ENCODE data around the gene C5.

Gene C5

GRCh38 chr9:120926397-120926928 lies 123.6 kb downstream of the C5 start, which contains the start of gene TRAF1:
TSS of gene TRAF1 (minus strand) at chr9:120926796. CDS start at chr9:120926075, 721 bp downstream.
- no peak for DNase-seq (ENCODE audit: low read depth in 1 of 2, low spot score in 1 of 2)

- DNase-seq (ENCODE audit: low read depth in 1 of 2, low spot score in 1 of 2): peak; percentile 68 to 86
Observed at GRCh38 chr9:120925535-120926396, 124.3 kb downstream of the C5 start.

- DNase-seq (ENCODE audit: low read depth in 1 of 2, low spot score in 1 of 2): no peak
Observed at GRCh38 chr9:120924698-120925534, 125.2 kb downstream of the C5 start.

GRCh38 chr9:120923620-120924328 lies 126.3 kb downstream of the C5 start:
- no peak for DNase-seq (ENCODE audit: low read depth in 1 of 2, low spot score in 1 of 2)

- DNase-seq (ENCODE audit: low read depth in 1 of 2, low spot score in 1 of 2): no peak
Observed at GRCh38 chr9:120922404-120923195, 127.5 kb downstream of the C5 start.

GRCh38 chr9:120921661-120922181 lies 128.4 kb downstream of the C5 start:
- DNase-seq (ENCODE audit: low read depth in 1 of 2, low spot score in 1 of 2): no peak

- DNase-seq (ENCODE audit: low read depth in 1 of 2, low spot score in 1 of 2): no peak
Observed at GRCh38 chr9:120920806-120921178, 129.3 kb downstream of the C5 start.

GRCh38 chr9:120919843-120920805 lies 130.0 kb downstream of the C5 start:
- no peak for DNase-seq (ENCODE audit: low read depth in 1 of 2, low spot score in 1 of 2)

GRCh38 chr9:120918931-120919842 lies 130.9 kb downstream of the C5 start:
- no peak for DNase-seq (ENCODE audit: low read depth in 1 of 2, low spot score in 1 of 2)

- no peak for DNase-seq (ENCODE audit: low read depth in 1 of 2, low spot score in 1 of 2)
Observed at GRCh38 chr9:120917929-120918762, 131.9 kb downstream of the C5 start.

- no peak for DNase-seq (ENCODE audit: low read depth in 1 of 2, low spot score in 1 of 2)
Observed at GRCh38 chr9:120916991-120917880, 132.8 kb downstream of the C5 start.

- no peak for DNase-seq (ENCODE audit: low read depth in 1 of 2, low spot score in 1 of 2)
Observed at GRCh38 chr9:120916588-120916987, 133.5 kb downstream of the C5 start.

GRCh38 chr9:120915854-120916470 lies 134.1 kb downstream of the C5 start:
- DNase-seq (ENCODE audit: low read depth in 1 of 2, low spot score in 1 of 2): no peak

GRCh38 chr9:120914953-120915352 lies 135.1 kb downstream of the C5 start:
- no peak for DNase-seq (ENCODE audit: low read depth in 1 of 2, low spot score in 1 of 2)

- DNase-seq (ENCODE audit: low read depth in 1 of 2, low spot score in 1 of 2): no peak
Observed at GRCh38 chr9:120914396-120914795, 135.7 kb downstream of the C5 start.
